GM18505 (cell line): ENCODE measurements around the gene TMEM42.

Experiments used
- ATAC-seq: cut with Tn5 transposase; IDR thresholded peaks from one replicate; pipeline ENCODE4 v1.9.1; 2021; ENCODE audit not compliant: unreplicated experiment
- POLR2A ChIP-seq: IDR thresholded peaks from 4 replicates; pipeline ENCODE4 v1.6.1; 2011; ENCODE audit warnings: borderline replicate concordance; ENCODE audit not compliant: insufficient read depth, insufficient read length; ENCODE audit errors: extremely low read depth

The TMEM42 gene

GRCh38 chr3:44909063-44909462 lies 47.4 kb downstream of the TMEM42 start:
- TF ChIP-seq POLR2A: no peak
- ATAC-seq: no peak

GRCh38 chr3:44910693-44911092 lies 49.0 kb downstream of the TMEM42 start:
- no peak for TF ChIP-seq POLR2A

DNA sequence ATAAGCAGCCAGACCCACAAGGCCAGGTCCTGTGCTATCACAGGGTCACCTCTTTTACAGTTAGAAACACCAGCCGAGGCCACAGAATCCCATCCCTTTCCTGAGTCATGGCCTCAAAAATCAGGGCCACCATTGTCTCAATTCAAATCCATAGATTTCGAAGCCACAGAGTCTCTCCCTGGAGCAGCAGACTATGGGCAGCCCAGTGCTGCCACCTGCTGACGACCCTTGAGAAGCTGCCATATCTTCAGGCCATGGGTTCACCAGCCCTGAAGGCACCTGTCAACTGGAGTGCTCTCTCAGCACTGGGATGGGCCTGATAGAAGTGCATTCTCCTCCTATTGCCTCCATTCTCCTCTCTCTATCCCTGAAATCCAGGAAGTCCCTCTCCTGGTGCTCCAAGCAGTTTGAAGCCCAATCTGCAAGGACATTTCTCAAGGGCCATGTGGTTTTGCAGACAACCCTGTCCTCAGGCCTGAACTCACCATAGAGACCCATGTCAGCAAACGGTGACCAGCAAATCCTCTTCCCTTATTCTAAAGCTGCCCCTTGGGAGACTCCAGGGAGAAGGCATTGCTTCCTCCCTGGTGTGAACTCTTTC lies 52.3 kb downstream of the TMEM42 start:
- no peak for ATAC-seq
- no peak for TF ChIP-seq POLR2A

More at GRCh38 chr3:44910693-44911092, 49.0 kb downstream of the TMEM42 start:
- ATAC-seq: no peak

- no peak for TF ChIP-seq POLR2A
- ATAC-seq: no peak
These were observed 53.2 kb downstream of the TMEM42 start for GRCh38 chr3:44914936-44915335.
